WTC11 (cell line): ENCODE measurements around the gene SHROOM1. TPM values are rescaled to one million over a fixed set of nuclear protein-coding genes. Genes with fewer than 3 reads are reported as not detected.
A peak's percentile ranks its signal among the peaks of the same experiment; 100 is the strongest.

ENCODE experiments used
- ATAC-seq: fragments of 200-7000 bp; cut with Tn5 transposase; 2 replicates; pipeline ENCODE4 v1.10.0; 2021; ENCODE audit warnings: mild to moderate bottlenecking, moderate library complexity
- CTCF ChIA-PET: fragments of 300-600 bp; sonication (Branson Sonifier 250); formaldehyde crosslinking; loops from one replicate; lab custom pipeline; 2021; ENCODE audit warnings: antibody characterized with exemption; lab: Charles Lee
- POLR2A ChIA-PET: fragments of 350-600 bp; sonication (Branson Sonifier 250); formaldehyde crosslinking; loops from one replicate; lab custom pipeline; 2021; ENCODE audit warnings: antibody characterized with exemption; lab: Charles Lee
- DNase-seq: peaks from one replicate; pipeline ENCODE4 v3.0.0; 2021; ENCODE audit warnings: low spot score
- H3K27ac Mint-ChIP-seq: 2 replicates; pipeline ENCODE4 v1.8.0; 2021; ENCODE audit warnings: mixed read lengths
- H3K27me3 Mint-ChIP-seq: 2 replicates; pipeline ENCODE4 v1.8.0; 2021; ENCODE audit warnings: low read depth, mild to moderate bottlenecking, moderate library complexity, mixed read lengths
- H3K36me3 Mint-ChIP-seq: 2 replicates; pipeline ENCODE4 v1.8.0; 2021; ENCODE audit warnings: mixed read lengths
- H3K4me1 Mint-ChIP-seq: 2 replicates; pipeline ENCODE4 v1.8.0; 2022; ENCODE audit warnings: mixed read lengths
- H3K4me3 Mint-ChIP-seq: 2 replicates; pipeline ENCODE4 v1.8.0; 2021; ENCODE audit warnings: mild to moderate bottlenecking, moderate library complexity, mixed read lengths
- H3K9me3 Mint-ChIP-seq: 2 replicates; pipeline ENCODE4 v1.8.0; 2021; ENCODE audit warnings: mixed read lengths
- ARID4B ChIP-seq: sonication (generic); formaldehyde crosslinking; IDR thresholded peaks from 2 replicates; pipeline ENCODE4 v1.8.0; 2023; ENCODE audit warnings: missing genetic modification reagents, mild to moderate bottlenecking, borderline replicate concordance
- ATF2 ChIP-seq: sonication (generic); formaldehyde crosslinking; IDR thresholded peaks from 2 replicates; pipeline ENCODE4 v1.8.1; 2022; ENCODE audit warnings: low read depth, missing genetic modification reagents, borderline replicate concordance
- CREB1 ChIP-seq: sonication (generic); formaldehyde crosslinking; IDR thresholded peaks from 2 replicates; pipeline ENCODE4 v1.8.0; 2023; ENCODE audit warnings: mild to moderate bottlenecking, missing genetic modification reagents
- E2F4 ChIP-seq: sonication (generic); formaldehyde crosslinking; IDR thresholded peaks from 2 replicates; pipeline ENCODE4 v1.8.1; 2022; ENCODE audit warnings: low read depth, mild to moderate bottlenecking, moderate library complexity, missing genetic modification reagents, borderline replicate concordance
- ELF4 ChIP-seq: sonication (generic); formaldehyde crosslinking; IDR thresholded peaks from 2 replicates; pipeline ENCODE4 v1.8.1; 2022; ENCODE audit warnings: low read depth, mild to moderate bottlenecking, moderate library complexity, missing genetic modification reagents
- ERG ChIP-seq: fragments of 250-450 bp; sonication (Bioruptor Pico); IDR thresholded peaks from 2 replicates; pipeline ENCODE4 v1.8.0; 2021; ENCODE audit warnings: mild to moderate bottlenecking
- FOXK1 ChIP-seq: sonication (generic); formaldehyde crosslinking; IDR thresholded peaks from 2 replicates; pipeline ENCODE4 v1.8.0; 2022; ENCODE audit warnings: mild to moderate bottlenecking, moderate library complexity, missing genetic modification reagents
- FOXP1 ChIP-seq: sonication (generic); formaldehyde crosslinking; IDR thresholded peaks from 2 replicates; pipeline ENCODE4 v1.8.0; 2022; ENCODE audit warnings: missing genetic modification reagents, mild to moderate bottlenecking, moderate library complexity, borderline replicate concordance
- GABPB1 ChIP-seq: sonication (generic); formaldehyde crosslinking; IDR thresholded peaks from 2 replicates; pipeline ENCODE4 v1.8.1; 2023; ENCODE audit warnings: mild to moderate bottlenecking, missing genetic modification reagents
- GTF2I ChIP-seq: fragments of 250-450 bp; sonication (Bioruptor Pico); conservative IDR thresholded peaks from 2 replicates; pipeline ENCODE4 v1.4.0; 2021; ENCODE audit warnings: mild to moderate bottlenecking
- IRF2 ChIP-seq: sonication (generic); formaldehyde crosslinking; IDR thresholded peaks from 2 replicates; pipeline ENCODE4 v1.8.0; 2022; ENCODE audit warnings: low read depth, missing genetic modification reagents, borderline replicate concordance
- JAZF1 ChIP-seq: fragments of 250-450 bp; sonication (Bioruptor Pico); IDR thresholded peaks from 2 replicates; pipeline ENCODE4 v1.9.0; 2021; ENCODE audit warnings: moderate library complexity, mild to moderate bottlenecking, inconsistent platforms
- MXD4 ChIP-seq: fragments of 250-450 bp; sonication (Bioruptor Pico); IDR thresholded peaks from 2 replicates; pipeline ENCODE4 v1.8.0; 2021; ENCODE audit warnings: mild to moderate bottlenecking, moderate library complexity, borderline replicate concordance
- MYBL2 ChIP-seq: sonication (generic); formaldehyde crosslinking; IDR thresholded peaks from 2 replicates; pipeline ENCODE4 v1.8.1; 2023; ENCODE audit warnings: mild to moderate bottlenecking, moderate library complexity, missing genetic modification reagents
- NR3C1 ChIP-seq: sonication (generic); formaldehyde crosslinking; conservative IDR thresholded peaks from 2 replicates; pipeline ENCODE4 v1.8.1; 2023; ENCODE audit warnings: low read depth, mild to moderate bottlenecking, missing genetic modification reagents
- RORB ChIP-seq: fragments of 250-450 bp; sonication (Bioruptor Pico); IDR thresholded peaks from 2 replicates; pipeline ENCODE4 v1.9.0; 2021; ENCODE audit warnings: mild to moderate bottlenecking
- ZMAT4 ChIP-seq: fragments of 250-450 bp; sonication (Bioruptor Pico); IDR thresholded peaks from 2 replicates; pipeline ENCODE4 v1.9.0; 2021; ENCODE audit warnings: mild to moderate bottlenecking
- ZNF219 ChIP-seq: sonication (generic); formaldehyde crosslinking; IDR thresholded peaks from 2 replicates; pipeline ENCODE4 v1.8.0; 2023; ENCODE audit warnings: missing genetic modification reagents, mild to moderate bottlenecking, borderline replicate concordance
- total RNA-seq: library from RNA; stranded (reverse); gene quantifications from 3 replicates; pipeline ENCODE4 v1.2.3, GENCODE V29; 2021

Gene SHROOM1
- total RNA-seq, 1 experiment from 2014 or later, result 8.1 TPM

- no peak overlapping the region for H3K4me3 Mint-ChIP-seq
- no peaks in the 10 kb centered on the region for H3K36me3 Mint-ChIP-seq
- H3K4me1 Mint-ChIP-seq, result peaks cover 18% of the 10 kb centered on the region
- DNase-seq (no peak), ATAC-seq (no peak)
- no peak for TF ChIP-seq E2F4 (CRISPR knock-in tag)
- TF ChIP-seq GTF2I, result no peak
- TF ChIP-seq ELF4 (CRISPR knock-in tag), result no peak
- no peak for TF ChIP-seq IRF2
- no peak for TF ChIP-seq ARID4B (CRISPR knock-in tag)
- no peak for TF ChIP-seq JAZF1 (CRISPR knock-in tag)
- TF ChIP-seq ATF2, result no peak
- TF ChIP-seq CREB1 (CRISPR knock-in tag), result no peak
- TF ChIP-seq ERG, result no peak
- TF ChIP-seq ZNF219 (CRISPR knock-in tag), result no peak
- H3K27me3 Mint-ChIP-seq, result peaks cover 74% of the 10 kb centered on the region
- POLR2A ChIA-PET, result no interaction called here
- H3K27ac Mint-ChIP-seq, result no peak overlapping the region
- H3K9me3 Mint-ChIP-seq, result no peaks in the 10 kb centered on the region
- CTCF ChIA-PET, result no interaction called here
Observed at GRCh38 chr5:132816083-132816482, 14.4 kb downstream of the SHROOM1 start.

GRCh38 chr5:132815454-132815853 lies 15.0 kb downstream of the SHROOM1 start:
- peaks cover 80% of the 10 kb centered on the region for H3K27me3 Mint-ChIP-seq
- POLR2A ChIA-PET, result no interaction called here
- no peaks in the 10 kb centered on the region for H3K36me3 Mint-ChIP-seq
- no peak for ATAC-seq
- H3K9me3 Mint-ChIP-seq, result no peaks in the 10 kb centered on the region
- TF ChIP-seq RORB (CRISPR knock-in tag) (no peak), FOXK1 (no peak), MYBL2 (CRISPR knock-in tag) (no peak), NR3C1 (CRISPR knock-in tag) (no peak), FOXP1 (CRISPR knock-in tag) (no peak), ZMAT4 (no peak), MXD4 (no peak), GABPB1 (CRISPR knock-in tag) (no peak)
- TF ChIP-seq, all 79 proteins: peak for 0
- H3K4me1 Mint-ChIP-seq, result peaks cover 18% of the 10 kb centered on the region
- H3K4me3 Mint-ChIP-seq, result peak overlapping the region; percentile 45
- DNase-seq, result no peak
- CTCF ChIA-PET, result interaction anchor here (0.8 to 3.1 kb wide), 6 partner anchors 10 to 68 kb away, joined by 5 to 26 read pairs (median 15); partner anchors contain the start of gene CCNI2
- H3K27ac Mint-ChIP-seq, result no peak overlapping the region
